AG08395 (cell line): Measurements from ENCODE around the gene TTC39A.

Experiments used
- DNase-seq: peaks from one replicate; pipeline ENCODE4 v3.0.0; 2012; ENCODE audit warnings: mixed read lengths, low spot score

The TTC39A gene

GRCh38 chr1:51314974-51315373, 15.4 kb downstream of the TTC39A start:
- no peak for DNase-seq

GRCh38 chr1:51313961-51314777, 16.2 kb downstream of the TTC39A start:
- DNase-seq: peak; percentile 76

GRCh38 chr1:51313268-51313852, 17.0 kb downstream of the TTC39A start:
- no peak for DNase-seq

GRCh38 chr1:51312718-51313117, 17.6 kb downstream of the TTC39A start:
- DNase-seq: no peak

GRCh38 chr1:51311826-51312225, 18.5 kb downstream of the TTC39A start:
- no peak for DNase-seq

GRCh38 chr1:51310871-51311613, 19.3 kb downstream of the TTC39A start:
- no peak for DNase-seq

GRCh38 chr1:51309291-51309690, 21.1 kb downstream of the TTC39A start:
- DNase-seq: no peak

GRCh38 chr1:51308636-51309035, 21.7 kb downstream of the TTC39A start:
- no peak for DNase-seq

GRCh38 chr1:51306950-51307349, 23.4 kb downstream of the TTC39A start:
- DNase-seq: no peak

GRCh38 chr1:51305371-51305823, 25.0 kb downstream of the TTC39A start:
- no peak for DNase-seq

- no peak for DNase-seq
These were observed 26.0 kb downstream of the TTC39A start for GRCh38 chr1:51304360-51304759.

GRCh38 chr1:51303751-51304251, 26.6 kb downstream of the TTC39A start:
- no peak for DNase-seq

- DNase-seq: no peak
These were observed 27.0 kb downstream of the TTC39A start for GRCh38 chr1:51303315-51303714.

GRCh38 chr1:51302746-51303145, 27.6 kb downstream of the TTC39A start:
- DNase-seq: no peak

- no peak for DNase-seq
These were observed 28.1 kb downstream of the TTC39A start for GRCh38 chr1:51302270-51302669.

GRCh38 chr1:51301844-51302162, 28.6 kb downstream of the TTC39A start:
- DNase-seq: no peak

- DNase-seq: peak; percentile 23
These were observed 29.1 kb downstream of the TTC39A start for GRCh38 chr1:51301152-51301843.

- no peak for DNase-seq
These were observed 30.2 kb downstream of the TTC39A start for GRCh38 chr1:51299981-51300670.

- no peak for DNase-seq
These were observed 31.0 kb downstream of the TTC39A start for GRCh38 chr1:51299185-51299885.

GRCh38 chr1:51298322-51298705, 32.0 kb downstream of the TTC39A start:
- DNase-seq: no peak
